ENCODE results near the gene OSM.
"Not testable (repeated sequence)": the region's sequence is repeated elsewhere in the genome, so short reads cannot be mapped to it uniquely, and the experiment has no call there.

The OSM gene

GRCh38 chr22:30224161-30224857 lies 42.3 kb downstream of the OSM start:
- DNase-seq = no peak

GRCh38 chr22:30223303-30223702 lies 43.3 kb downstream of the OSM start:
- DNase-seq = no peak

GRCh38 chr22:30222321-30222720 lies 44.3 kb downstream of the OSM start:
- no peak for DNase-seq

- no peak for DNase-seq
These were observed 45.3 kb downstream of the OSM start for GRCh38 chr22:30221121-30221992.

- no peak for DNase-seq
These were observed 46.2 kb downstream of the OSM start for GRCh38 chr22:30220338-30221012.

GRCh38 chr22:30219668-30220278 lies 46.9 kb downstream of the OSM start:
- no peak for DNase-seq

- no peak for DNase-seq
These were observed 47.5 kb downstream of the OSM start for GRCh38 chr22:30219049-30219654.

GRCh38 chr22:30217698-30218560 lies 48.7 kb downstream of the OSM start:
- no peak for DNase-seq

- no peak for DNase-seq
These were observed 49.9 kb downstream of the OSM start for GRCh38 chr22:30216710-30217109.

- DNase-seq = not testable (repeated sequence)
These were observed 50.4 kb downstream of the OSM start for GRCh38 chr22:30216272-30216671.

- no peak for DNase-seq
These were observed 51.8 kb downstream of the OSM start for GRCh38 chr22:30214703-30215407.

- DNase-seq = no peak
These were observed 53.6 kb downstream of the OSM start for GRCh38 chr22:30212996-30213441.
